ENCODE measurements around the gene CRLF2.
"Not testable (repeated sequence)": the region's sequence is repeated elsewhere in the genome, so short reads cannot be mapped to it uniquely, and the experiment has no call there.

The CRLF2 gene

GRCh38 chrX:1185561-1185960 is 26.9 kb downstream of the CRLF2 start:
- no peak overlapping the region for H3K4me3 Mint-ChIP-seq
- peaks cover 8% of the 10 kb centered on the region for H3K4me1 Mint-ChIP-seq (ENCODE audit: low read depth)
- no peak overlapping the region for H3K27ac Mint-ChIP-seq
- H3K9me3 Mint-ChIP-seq = no peaks in the 10 kb centered on the region
- H3K27me3 Mint-ChIP-seq = peaks cover 3% of the 10 kb centered on the region
- H3K36me3 Mint-ChIP-seq (ENCODE audit: low read depth) = no peaks in the 10 kb centered on the region

GRCh38 chrX:1182211-1182610 is 30.2 kb downstream of the CRLF2 start:
- no peak overlapping the region for H3K27ac Mint-ChIP-seq
- peaks cover 8% of the 10 kb centered on the region for H3K4me1 Mint-ChIP-seq (ENCODE audit: low read depth)

GRCh38 chrX:1181661-1182060 is 30.8 kb downstream of the CRLF2 start:
- not testable (repeated sequence) for H3K9me3 Mint-ChIP-seq; H3K27me3 Mint-ChIP-seq; H3K27ac Mint-ChIP-seq; H3K4me1 Mint-ChIP-seq (ENCODE audit: low read depth); H3K4me3 Mint-ChIP-seq; H3K36me3 Mint-ChIP-seq (ENCODE audit: low read depth)

More at GRCh38 chrX:1182211-1182610, 30.2 kb downstream of the CRLF2 start:
- H3K4me3 Mint-ChIP-seq = no peak overlapping the region
- H3K9me3 Mint-ChIP-seq = no peaks in the 10 kb centered on the region
- H3K36me3 Mint-ChIP-seq (ENCODE audit: low read depth) = no peaks in the 10 kb centered on the region
- no peaks in the 10 kb centered on the region for H3K27me3 Mint-ChIP-seq

- H3K27ac Mint-ChIP-seq = no peak overlapping the region
- H3K36me3 Mint-ChIP-seq (ENCODE audit: low read depth) = no peaks in the 10 kb centered on the region
- H3K4me3 Mint-ChIP-seq = no peak overlapping the region
- H3K27me3 Mint-ChIP-seq = no peaks in the 10 kb centered on the region
- no peaks in the 10 kb centered on the region for H3K9me3 Mint-ChIP-seq
- H3K4me1 Mint-ChIP-seq (ENCODE audit: low read depth) = peaks cover 8% of the 10 kb centered on the region
Observed at GRCh38 chrX:1181170-1181569, 31.3 kb downstream of the CRLF2 start.

GRCh38 chrX:1178580-1179057 is 33.8 kb downstream of the CRLF2 start:
- no peaks in the 10 kb centered on the region for H3K36me3 Mint-ChIP-seq (ENCODE audit: low read depth)
- no peaks in the 10 kb centered on the region for H3K27me3 Mint-ChIP-seq
- H3K4me1 Mint-ChIP-seq (ENCODE audit: low read depth) = no peaks in the 10 kb centered on the region
- H3K27ac Mint-ChIP-seq = no peak overlapping the region
- no peak overlapping the region for H3K4me3 Mint-ChIP-seq
- H3K9me3 Mint-ChIP-seq = no peaks in the 10 kb centered on the region

- not testable (repeated sequence) for H3K4me1 Mint-ChIP-seq (ENCODE audit: low read depth); H3K27me3 Mint-ChIP-seq; H3K9me3 Mint-ChIP-seq; H3K27ac Mint-ChIP-seq; H3K36me3 Mint-ChIP-seq (ENCODE audit: low read depth)
- H3K4me3 Mint-ChIP-seq = peak overlapping the region; percentile 10
Observed at GRCh38 chrX:1176531-1177320, 35.7 kb downstream of the CRLF2 start.

GRCh38 chrX:1174609-1175545 is 37.6 kb downstream of the CRLF2 start:
- H3K4me3 Mint-ChIP-seq; H3K4me1 Mint-ChIP-seq (ENCODE audit: low read depth); H3K27ac Mint-ChIP-seq; H3K36me3 Mint-ChIP-seq (ENCODE audit: low read depth); H3K9me3 Mint-ChIP-seq; H3K27me3 Mint-ChIP-seq: not testable (repeated sequence)

GRCh38 chrX:1173435-1173834 is 39.0 kb downstream of the CRLF2 start:
- not testable (repeated sequence) for H3K36me3 Mint-ChIP-seq (ENCODE audit: low read depth); H3K4me1 Mint-ChIP-seq (ENCODE audit: low read depth); H3K27ac Mint-ChIP-seq; H3K27me3 Mint-ChIP-seq; H3K9me3 Mint-ChIP-seq; H3K4me3 Mint-ChIP-seq

- Mint-ChIP-seq H3K27me3 (peaks cover under 1% of the 10 kb centered on the region), H3K4me1 (ENCODE audit: low read depth) (no peaks in the 10 kb centered on the region), H3K4me3 (no peak overlapping the region), H3K9me3 (no peaks in the 10 kb centered on the region), H3K27ac (no peak overlapping the region), H3K36me3 (ENCODE audit: low read depth) (no peaks in the 10 kb centered on the region)
Observed at GRCh38 chrX:1172496-1172895, 40.0 kb downstream of the CRLF2 start.

- not testable (repeated sequence) for H3K4me1 Mint-ChIP-seq (ENCODE audit: low read depth); H3K27ac Mint-ChIP-seq; H3K36me3 Mint-ChIP-seq (ENCODE audit: low read depth); H3K27me3 Mint-ChIP-seq; H3K9me3 Mint-ChIP-seq; H3K4me3 Mint-ChIP-seq
Observed at GRCh38 chrX:1171915-1172314, 40.5 kb downstream of the CRLF2 start.

- no peak overlapping the region for H3K4me3 Mint-ChIP-seq
- peaks cover 8% of the 10 kb centered on the region for H3K27me3 Mint-ChIP-seq
- H3K4me1 Mint-ChIP-seq (ENCODE audit: low read depth) = peaks cover 8% of the 10 kb centered on the region
- no peaks in the 10 kb centered on the region for H3K36me3 Mint-ChIP-seq (ENCODE audit: low read depth)
- H3K9me3 Mint-ChIP-seq = no peaks in the 10 kb centered on the region
- H3K27ac Mint-ChIP-seq = no peak overlapping the region
Observed at GRCh38 chrX:1170243-1170642, 42.2 kb downstream of the CRLF2 start.

- no peak overlapping the region for H3K27ac Mint-ChIP-seq
- no peaks in the 10 kb centered on the region for H3K9me3 Mint-ChIP-seq
- H3K36me3 Mint-ChIP-seq (ENCODE audit: low read depth) = no peaks in the 10 kb centered on the region
- H3K27me3 Mint-ChIP-seq = peaks cover 8% of the 10 kb centered on the region
- H3K4me1 Mint-ChIP-seq (ENCODE audit: low read depth) = peaks cover 8% of the 10 kb centered on the region
- no peak overlapping the region for H3K4me3 Mint-ChIP-seq
Observed at GRCh38 chrX:1169189-1169588, 43.3 kb downstream of the CRLF2 start.

GRCh38 chrX:1167918-1168481 is 44.4 kb downstream of the CRLF2 start:
- Mint-ChIP-seq H3K4me3 (no peak overlapping the region), H3K4me1 (ENCODE audit: low read depth) (peaks cover 8% of the 10 kb centered on the region), H3K27ac (no peak overlapping the region), H3K27me3 (peaks cover 12% of the 10 kb centered on the region), H3K9me3 (no peaks in the 10 kb centered on the region), H3K36me3 (ENCODE audit: low read depth) (no peaks in the 10 kb centered on the region)

- H3K4me3 Mint-ChIP-seq = no peak overlapping the region
- peaks cover 12% of the 10 kb centered on the region for H3K27me3 Mint-ChIP-seq
- H3K4me1 Mint-ChIP-seq (ENCODE audit: low read depth) = peaks cover 8% of the 10 kb centered on the region
- H3K27ac Mint-ChIP-seq = no peak overlapping the region
- no peaks in the 10 kb centered on the region for H3K9me3 Mint-ChIP-seq
- no peaks in the 10 kb centered on the region for H3K36me3 Mint-ChIP-seq (ENCODE audit: low read depth)
Observed at GRCh38 chrX:1167466-1167865, 45.0 kb downstream of the CRLF2 start.

GRCh38 chrX:1165535-1166196 is 46.8 kb downstream of the CRLF2 start:
- H3K36me3 Mint-ChIP-seq (ENCODE audit: low read depth) = no peaks in the 10 kb centered on the region
- H3K27me3 Mint-ChIP-seq = peaks cover 12% of the 10 kb centered on the region
- H3K9me3 Mint-ChIP-seq = no peaks in the 10 kb centered on the region
- H3K4me1 Mint-ChIP-seq (ENCODE audit: low read depth) = peaks cover 8% of the 10 kb centered on the region
- no peak overlapping the region for H3K27ac Mint-ChIP-seq
- peak overlapping the region; percentile 36 for H3K4me3 Mint-ChIP-seq
